Progenitor cell of endocrine pancreas (in vitro differentiated cells): ENCODE results near the gene PBX1. TPM values are rescaled to one million over a fixed set of nuclear protein-coding genes. Genes with fewer than 3 reads are reported as not detected.

ENCODE experiments used
- DNase-seq: peaks from one replicate; pipeline ENCODE4 v3.0.0; 2021; ENCODE audit warnings: low spot score; ENCODE audit not compliant: unreplicated experiment
- H3K27ac Mint-ChIP-seq: 2 replicates; pipeline ENCODE4 v1.8.0; 2021; ENCODE audit warnings: mild to moderate bottlenecking, moderate library complexity, mixed read lengths
- H3K27me3 Mint-ChIP-seq: 2 replicates; pipeline ENCODE4 v1.8.0; 2021; ENCODE audit warnings: mixed read lengths
- H3K36me3 Mint-ChIP-seq: 2 replicates; pipeline ENCODE4 v1.8.0; 2022; ENCODE audit warnings: mixed read lengths; ENCODE audit not compliant: insufficient read depth
- H3K4me1 Mint-ChIP-seq: 2 replicates; pipeline ENCODE4 v1.8.0; 2021; ENCODE audit warnings: low read depth, mixed read lengths
- H3K4me3 Mint-ChIP-seq: 2 replicates; pipeline ENCODE4 v1.8.0; 2021; ENCODE audit warnings: low read depth, mild to moderate bottlenecking, moderate library complexity, mixed read lengths
- H3K9me3 Mint-ChIP-seq: 2 replicates; pipeline ENCODE4 v1.8.0; 2021; ENCODE audit warnings: low read depth, mixed read lengths
- CTCF ChIP-seq: fragments of 200-600 bp; sonication (generic); IDR thresholded peaks from one replicate; pipeline ENCODE4 v1.5.0; 2021; ENCODE audit warnings: antibody characterized with exemption, mild to moderate bottlenecking; ENCODE audit not compliant: unreplicated experiment
- total RNA-seq: library from RNA; stranded (reverse); gene quantifications from 2 replicates; pipeline ENCODE4 v1.2.1, GENCODE V29; 2021

The PBX1 gene
- total RNA-seq, 1 donor from 2014 or later = 205 TPM

DNA sequence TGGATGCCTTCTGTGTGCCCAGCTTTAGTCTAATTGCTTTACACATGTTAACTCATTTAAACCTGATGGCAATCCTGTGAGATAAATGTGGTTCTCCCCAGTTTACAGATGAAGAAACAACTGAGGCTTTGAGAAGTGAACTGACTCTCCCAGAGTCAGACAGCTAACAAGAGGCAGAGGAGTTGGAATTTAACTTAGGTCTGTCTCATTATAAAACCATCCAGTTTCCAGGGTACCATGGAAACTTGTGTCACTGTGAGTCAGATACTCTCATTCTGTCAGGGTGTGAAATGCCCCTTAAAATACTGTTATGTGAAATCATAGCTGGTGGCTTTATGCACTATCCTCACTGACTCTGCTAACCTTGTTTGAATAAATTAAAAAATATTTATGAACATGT lies 206.6 kb downstream of the PBX1 start:
- H3K4me3 Mint-ChIP-seq = no peak overlapping the region
- peaks cover 15% of the 10 kb centered on the region for H3K36me3 Mint-ChIP-seq
- DNase-seq = no peak
- H3K4me1 Mint-ChIP-seq = peaks cover 29% of the 10 kb centered on the region
- H3K9me3 Mint-ChIP-seq = peaks cover 3% of the 10 kb centered on the region
- H3K27me3 Mint-ChIP-seq = no peaks in the 10 kb centered on the region
- no peak for TF ChIP-seq CTCF
- peak overlapping the region; percentile 19 for H3K27ac Mint-ChIP-seq

- Mint-ChIP-seq H3K4me1 (peaks cover 35% of the 10 kb centered on the region), H3K27me3 (no peaks in the 10 kb centered on the region), H3K4me3 (no peak overlapping the region), H3K36me3 (peaks cover 12% of the 10 kb centered on the region), H3K27ac (peak overlapping the region; percentile 83), H3K9me3 (peaks cover 3% of the 10 kb centered on the region)
- no peak for DNase-seq
- no peak for TF ChIP-seq CTCF
These were observed 207.2 kb downstream of the PBX1 start for GRCh38 chr1:164765992-164766720.

- no peaks in the 10 kb centered on the region for H3K9me3 Mint-ChIP-seq
These were observed 208.9 kb downstream of the PBX1 start for GRCh38 chr1:164767752-164768402.

DNA sequence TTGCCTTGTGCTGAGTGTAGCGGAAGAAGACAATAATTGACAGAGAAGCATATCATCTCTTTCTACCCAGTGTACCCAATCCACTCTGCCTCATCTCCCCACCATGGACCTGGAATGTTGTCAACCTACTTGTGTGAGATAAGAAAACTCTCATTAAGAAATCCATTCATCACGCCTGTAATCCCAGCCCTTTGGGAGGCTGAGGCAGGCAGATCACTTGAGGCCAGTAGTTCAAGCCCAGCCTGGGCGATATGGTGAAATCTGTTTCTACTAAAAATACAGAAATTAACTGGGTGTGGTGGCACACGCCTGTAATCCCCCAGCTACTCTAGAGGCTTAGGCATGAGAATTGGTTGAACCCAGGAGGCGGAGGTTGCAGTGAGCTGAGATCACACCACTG lies 209.6 kb downstream of the PBX1 start:
- no peak for TF ChIP-seq CTCF
- H3K27me3 Mint-ChIP-seq = no peaks in the 10 kb centered on the region
- no peaks in the 10 kb centered on the region for H3K9me3 Mint-ChIP-seq
- H3K4me3 Mint-ChIP-seq = no peak overlapping the region
- H3K27ac Mint-ChIP-seq = peak overlapping the region; percentile 33
- peaks cover 12% of the 10 kb centered on the region for H3K36me3 Mint-ChIP-seq
- no peak for DNase-seq
- H3K4me1 Mint-ChIP-seq = peaks cover 59% of the 10 kb centered on the region

More at GRCh38 chr1:164767752-164768402, 208.9 kb downstream of the PBX1 start:
- no peak overlapping the region for H3K27ac Mint-ChIP-seq
- H3K4me3 Mint-ChIP-seq = no peak overlapping the region
- H3K4me1 Mint-ChIP-seq = peaks cover 52% of the 10 kb centered on the region
- TF ChIP-seq CTCF = no peak
- no peaks in the 10 kb centered on the region for H3K27me3 Mint-ChIP-seq
- peaks cover 12% of the 10 kb centered on the region for H3K36me3 Mint-ChIP-seq
- no peak for DNase-seq

DNA sequence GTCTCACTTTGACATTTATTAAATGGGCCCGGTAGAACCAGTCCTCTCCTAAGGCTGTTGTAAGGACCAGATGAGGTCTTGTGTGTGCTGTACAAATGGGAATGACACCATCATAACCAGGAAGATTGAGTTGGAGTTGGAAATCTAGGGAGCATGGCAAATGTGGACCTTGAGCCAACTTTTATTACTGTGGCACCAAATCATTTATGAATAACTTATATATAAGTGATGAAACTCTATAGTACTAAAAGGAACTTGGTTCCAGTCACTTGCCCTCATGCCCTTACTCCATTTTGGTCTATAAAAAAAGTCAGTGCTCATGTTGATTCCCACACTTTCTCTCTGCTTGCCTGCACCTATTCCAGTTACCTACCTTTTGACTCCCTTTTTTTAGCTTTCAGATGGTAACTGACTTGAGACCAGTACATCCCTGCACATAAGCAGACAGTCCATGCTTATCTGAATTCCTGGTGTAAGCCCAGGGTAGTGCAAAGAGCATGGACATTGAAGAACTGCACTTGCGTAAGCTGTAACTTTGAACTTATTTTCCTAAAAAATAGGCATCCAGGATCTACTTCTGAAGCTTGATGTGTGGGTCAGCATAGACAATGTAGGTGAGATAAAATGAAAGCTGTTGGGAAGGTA lies 210.6 kb downstream of the PBX1 start:
- no peak for DNase-seq
- Mint-ChIP-seq H3K27me3 (no peaks in the 10 kb centered on the region), H3K4me1 (peaks cover 68% of the 10 kb centered on the region), H3K36me3 (peaks cover 12% of the 10 kb centered on the region), H3K9me3 (no peaks in the 10 kb centered on the region), H3K27ac (no peak overlapping the region), H3K4me3 (no peak overlapping the region)
- no peak for TF ChIP-seq CTCF
